GM12878 (cell line): ENCODE measurements around the gene SNRPA1. TPM values are rescaled to one million over a fixed set of nuclear protein-coding genes. Genes with fewer than 3 reads are reported as not detected.
A peak's percentile ranks its signal among the peaks of the same experiment; 100 is the strongest.

Source experiments
- ASH2L ChIP-seq: fragments of 300-600, 200-600 bp; sonication (generic); IDR thresholded peaks from 2 replicates; pipeline ENCODE4 v1.6.1; 2017; ENCODE audit warnings: low read depth, mild to moderate bottlenecking, borderline replicate concordance
- CBX5 ChIP-seq: sonication (generic); IDR thresholded peaks from 2 replicates; pipeline ENCODE4 v1.6.1; 2016; ENCODE audit warnings: low read depth, moderate library complexity, mild to moderate bottlenecking, inconsistent platforms
- EGR1 ChIP-seq, 2 experiments: IDR thresholded peaks; 1 replicate in 1 of 2; 2 replicates in 1 of 2; pipeline ENCODE4 v1.6.1; 2011 to 2012; ENCODE audit warnings: low read depth in 2 of 2, low read length in 2 of 2, borderline replicate concordance in 1 of 2, mild to moderate bottlenecking in 1 of 2, moderate library complexity in 1 of 2
- ETV6 ChIP-seq, 2 experiments: fragments of 450-650 bp in 1 of 2; IDR thresholded peaks in 1 of 2; conservative IDR thresholded peaks in 1 of 2; 2 replicates each; pipeline ENCODE4 v1.6.1; 2014; ENCODE audit warnings: antibody characterized with exemption in 1 of 2, borderline replicate concordance in 1 of 2, low read depth in 1 of 2, mild to moderate bottlenecking in 1 of 2, moderate library complexity in 1 of 2
- HCFC1 ChIP-seq: fragments of 150-350 bp; IDR thresholded peaks from 2 replicates; pipeline ENCODE4 v1.6.1; 2014; ENCODE audit warnings: low read length
- RB1 ChIP-seq: fragments of 450-650 bp; formaldehyde crosslinking; IDR thresholded peaks from 2 replicates; pipeline ENCODE4 v1.6.1; 2017; ENCODE audit warnings: mild to moderate bottlenecking, borderline replicate concordance
- RCOR1 ChIP-seq: conservative IDR thresholded peaks from 2 replicates; pipeline ENCODE4 v1.6.1; 2012; ENCODE audit warnings: low read depth, low read length, improper control_type of control experiment
- SIN3A ChIP-seq: IDR thresholded peaks from 2 replicates; pipeline ENCODE4 v1.6.1; 2012; ENCODE audit warnings: low read depth, low read length, improper control_type of control experiment
- SMAD1 ChIP-seq: fragments of 450-650 bp; IDR thresholded peaks from 2 replicates; pipeline ENCODE4 v1.6.1; 2018; ENCODE audit warnings: mild to moderate bottlenecking, low read depth; ENCODE audit not compliant: partially characterized antibody
- SMAD5 ChIP-seq: IDR thresholded peaks from 2 replicates; pipeline ENCODE4 v1.6.1; 2016; ENCODE audit warnings: antibody characterized with exemption, low read depth
- SMARCA5 ChIP-seq: fragments of 450-650 bp; IDR thresholded peaks from 2 replicates; pipeline ENCODE4 v1.6.1; 2017; ENCODE audit warnings: mild to moderate bottlenecking
- SMC3 ChIP-seq: IDR thresholded peaks from 2 replicates; pipeline ENCODE4 v1.6.1; 2011; ENCODE audit warnings: low read length, improper control_type of control experiment, borderline replicate concordance
- YBX1 ChIP-seq: fragments of 450-650 bp; IDR thresholded peaks from 2 replicates; pipeline ENCODE4 v1.6.1; 2016; ENCODE audit warnings: antibody characterized with exemption
- YY1 ChIP-seq: IDR thresholded peaks from 2 replicates; pipeline ENCODE4 v1.6.1; 2011; ENCODE audit warnings: low read depth, mild to moderate bottlenecking, low read length
- polyA plus RNA-seq, 11 experiments: library from polyadenylated mRNA; depleted of rRNA in 4 of 11; unstranded in 6 of 11; stranded (reverse) in 5 of 11; fragments of >200 nt; fragmentation: Nextera tagmentation in 4 of 11; fragmentation: Illumina TruSeq in 1 of 11; extraction: Ambion mirVana in 4 of 11; extraction: Trizol in 1 of 11; gene quantifications; 1 replicate in 1 of 11; 2 replicates in 10 of 11; pipeline versions ENCODE4 v1.2.1 to v1.2.3, GENCODE V29; 2011 to 2016; ENCODE audit warnings: inconsistent platforms in 2 of 11, missing spikeins in 2 of 11, low read depth in 1 of 11
- total RNA-seq, 4 experiments: library from RNA; depleted of rRNA in 3 of 4; stranded (reverse); fragments of >200 nt in 3 of 4; fragmentation: Illumina TruSeq in 1 of 4; extraction: Trizol in 1 of 4; gene quantifications; 2 replicates each; pipeline versions ENCODE4 v1.2.1 to v1.2.3, GENCODE V29; 2013 to 2021
- TF ChIP-seq, protein P1 (sequence below): fragments of 150-350 bp; IDR thresholded peaks from 2 replicates; pipeline ENCODE4 v1.6.1; 2016; ENCODE audit warnings: low read depth, low read length
- TF ChIP-seq, protein P2 (sequence below): fragments of 450-650 bp; IDR thresholded peaks from 2 replicates; pipeline ENCODE4 v1.6.1; 2017; ENCODE audit warnings: mild to moderate bottlenecking

Gene SNRPA1
- total and polyA plus RNA-seq, 10 of the 15 experiments (the other 5 are each of a cell fraction or from before 2014, with no cell fraction given), result 59.9 to 267 (median 161) TPM

DNA sequence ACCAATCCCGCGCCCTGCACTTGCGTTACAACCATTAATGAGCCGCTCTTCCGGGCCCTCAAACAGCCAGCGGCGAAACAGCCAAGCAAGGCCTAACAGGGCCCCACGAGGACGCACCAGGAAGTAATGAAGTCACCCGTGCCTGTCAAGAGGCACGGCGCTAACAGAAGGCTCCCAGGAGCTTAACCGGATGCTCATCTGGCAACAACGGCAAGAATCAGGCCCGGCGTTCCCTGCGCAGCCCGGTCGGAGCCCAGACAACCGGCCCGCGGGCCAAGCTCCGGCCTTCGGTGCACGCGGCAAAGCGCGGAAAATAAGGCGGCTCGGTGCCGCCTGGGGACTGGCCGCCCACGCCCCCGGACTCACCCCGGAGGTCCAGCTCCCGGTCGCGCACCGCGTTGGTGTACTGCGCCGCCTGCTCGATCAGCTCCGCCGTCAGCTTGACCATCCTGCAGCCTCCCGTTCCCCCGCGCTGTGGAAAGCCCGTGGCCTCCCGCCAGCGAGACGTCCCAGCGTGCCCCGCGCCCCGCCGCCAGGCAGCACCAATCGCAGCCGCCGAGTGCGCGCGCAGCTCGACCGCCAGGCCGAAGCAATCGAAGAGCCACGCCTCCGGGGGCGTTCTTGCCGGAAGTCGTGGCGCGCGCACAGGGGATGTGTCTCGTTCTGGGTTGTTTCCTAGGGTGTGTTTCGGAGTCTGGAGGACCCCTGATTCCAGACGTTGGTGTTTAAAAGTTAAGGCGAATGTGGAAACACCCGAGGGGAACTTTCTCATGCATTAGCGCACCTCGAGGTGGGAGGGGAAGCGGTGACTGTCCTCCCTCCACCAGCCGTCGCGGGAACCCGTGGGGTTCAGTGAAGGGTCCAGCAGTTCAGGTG lies at the start of gene SNRPA1 (continued):
- TF ChIP-seq, protein P1, sequence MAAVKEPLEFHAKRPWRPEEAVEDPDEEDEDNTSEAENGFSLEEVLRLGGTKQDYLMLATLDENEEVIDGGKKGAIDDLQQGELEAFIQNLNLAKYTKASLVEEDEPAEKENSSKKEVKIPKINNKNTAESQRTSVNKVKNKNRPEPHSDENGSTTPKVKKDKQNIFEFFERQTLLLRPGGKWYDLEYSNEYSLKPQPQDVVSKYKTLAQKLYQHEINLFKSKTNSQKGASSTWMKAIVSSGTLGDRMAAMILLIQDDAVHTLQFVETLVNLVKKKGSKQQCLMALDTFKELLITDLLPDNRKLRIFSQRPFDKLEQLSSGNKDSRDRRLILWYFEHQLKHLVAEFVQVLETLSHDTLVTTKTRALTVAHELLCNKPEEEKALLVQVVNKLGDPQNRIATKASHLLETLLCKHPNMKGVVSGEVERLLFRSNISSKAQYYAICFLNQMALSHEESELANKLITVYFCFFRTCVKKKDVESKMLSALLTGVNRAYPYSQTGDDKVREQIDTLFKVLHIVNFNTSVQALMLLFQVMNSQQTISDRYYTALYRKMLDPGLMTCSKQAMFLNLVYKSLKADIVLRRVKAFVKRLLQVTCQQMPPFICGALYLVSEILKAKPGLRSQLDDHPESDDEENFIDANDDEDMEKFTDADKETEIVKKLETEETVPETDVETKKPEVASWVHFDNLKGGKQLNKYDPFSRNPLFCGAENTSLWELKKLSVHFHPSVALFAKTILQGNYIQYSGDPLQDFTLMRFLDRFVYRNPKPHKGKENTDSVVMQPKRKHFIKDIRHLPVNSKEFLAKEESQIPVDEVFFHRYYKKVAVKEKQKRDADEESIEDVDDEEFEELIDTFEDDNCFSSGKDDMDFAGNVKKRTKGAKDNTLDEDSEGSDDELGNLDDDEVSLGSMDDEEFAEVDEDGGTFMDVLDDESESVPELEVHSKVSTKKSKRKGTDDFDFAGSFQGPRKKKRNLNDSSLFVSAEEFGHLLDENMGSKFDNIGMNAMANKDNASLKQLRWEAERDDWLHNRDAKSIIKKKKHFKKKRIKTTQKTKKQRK, result peak; percentile 41; the same call in 1 of the 2 replicates
- peak; percentile 88; the same call in 1 of the 2 replicates for TF ChIP-seq ASH2L
- TF ChIP-seq SIN3A, result peak; percentile 87
- no peak; the same call in 1 of the 2 replicates for TF ChIP-seq SMARCA5
- TF ChIP-seq CBX5, result no peak
- TF ChIP-seq RB1, result peak; percentile 93
- no peak for TF ChIP-seq YBX1
- TF ChIP-seq, protein P2, sequence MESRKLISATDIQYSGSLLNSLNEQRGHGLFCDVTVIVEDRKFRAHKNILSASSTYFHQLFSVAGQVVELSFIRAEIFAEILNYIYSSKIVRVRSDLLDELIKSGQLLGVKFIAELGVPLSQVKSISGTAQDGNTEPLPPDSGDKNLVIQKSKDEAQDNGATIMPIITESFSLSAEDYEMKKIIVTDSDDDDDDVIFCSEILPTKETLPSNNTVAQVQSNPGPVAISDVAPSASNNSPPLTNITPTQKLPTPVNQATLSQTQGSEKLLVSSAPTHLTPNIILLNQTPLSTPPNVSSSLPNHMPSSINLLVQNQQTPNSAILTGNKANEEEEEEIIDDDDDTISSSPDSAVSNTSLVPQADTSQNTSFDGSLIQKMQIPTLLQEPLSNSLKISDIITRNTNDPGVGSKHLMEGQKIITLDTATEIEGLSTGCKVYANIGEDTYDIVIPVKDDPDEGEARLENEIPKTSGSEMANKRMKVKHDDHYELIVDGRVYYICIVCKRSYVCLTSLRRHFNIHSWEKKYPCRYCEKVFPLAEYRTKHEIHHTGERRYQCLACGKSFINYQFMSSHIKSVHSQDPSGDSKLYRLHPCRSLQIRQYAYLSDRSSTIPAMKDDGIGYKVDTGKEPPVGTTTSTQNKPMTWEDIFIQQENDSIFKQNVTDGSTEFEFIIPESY, result no peak
- no peak; a peak in 1 of 4 replicates for TF ChIP-seq ETV6 (conservative IDR thresholded peaks at IDR 0.05 in 1 of 2, IDR thresholded peaks at IDR 0.05 in 1 of 2; ENCODE audit: borderline replicate concordance in 1 of 2, low read depth in 1 of 2)
- TF ChIP-seq YY1, result peak; percentile 90
- TF ChIP-seq EGR1 (IDR thresholded peaks at IDR 0.05; ENCODE audit: borderline replicate concordance in 1 of 2, low read depth in 2 of 2, low read length in 2 of 2), result peak; percentile 54 to 97
- TF ChIP-seq SMC3, result no peak
- 0 out of 2 replicates have a peak, but pooled peaks have one; percentile 52 for TF ChIP-seq RCOR1
- peak; percentile 71 for TF ChIP-seq SMAD1
- peak; percentile 75; the same call in 1 of the 2 replicates for TF ChIP-seq SMAD5
- TF ChIP-seq HCFC1, result peak; percentile 79
